Stimulated activated CD8-positive, alpha-beta memory T cell treated with anti-CD3 and anti-CD28 coated beads, Interleukin-7, amount 100 ng/mL, for 48 hours (primary cell): Measurements from ENCODE around the gene C14orf119.

Source experiments
- DNase-seq, 2 donors: peaks; one replicate each; pipeline ENCODE4 v3.0.0-alpha.2; 2020; ENCODE audit warnings: low read depth in 1 of 2; ENCODE audit errors: extremely low read depth in 1 of 2

The C14orf119 gene

DNA sequence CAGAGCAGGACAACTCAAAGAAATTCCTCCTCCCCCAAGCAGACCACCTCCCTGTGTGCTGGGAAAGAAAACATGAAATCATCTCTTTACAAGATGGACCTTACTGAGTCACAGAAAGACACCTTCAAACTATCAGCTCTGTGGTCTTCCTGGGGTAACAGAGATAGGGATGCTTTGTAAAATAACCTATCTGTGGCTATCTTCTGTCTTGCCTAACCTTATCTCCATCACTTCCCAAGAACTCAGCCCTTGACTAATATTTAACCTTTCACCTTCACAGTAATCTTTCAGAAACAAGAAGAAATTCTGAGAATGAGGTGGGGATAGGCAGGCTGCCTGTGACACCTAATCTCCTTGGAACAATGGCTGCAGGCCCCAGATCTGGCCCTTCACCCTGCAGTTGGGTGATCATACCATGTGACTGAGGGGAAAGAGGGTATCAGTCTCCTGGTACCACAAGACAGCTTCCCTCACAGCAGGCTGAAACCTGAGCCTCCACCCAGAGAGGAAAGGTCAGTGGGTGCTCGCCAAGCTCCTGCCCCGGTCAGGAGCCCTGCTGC is 51.1 kb downstream of the C14orf119 start:
- no peak for DNase-seq

GRCh38 chr14:23146980-23147379 is 51.7 kb downstream of the C14orf119 start:
- DNase-seq: no peak

DNA sequence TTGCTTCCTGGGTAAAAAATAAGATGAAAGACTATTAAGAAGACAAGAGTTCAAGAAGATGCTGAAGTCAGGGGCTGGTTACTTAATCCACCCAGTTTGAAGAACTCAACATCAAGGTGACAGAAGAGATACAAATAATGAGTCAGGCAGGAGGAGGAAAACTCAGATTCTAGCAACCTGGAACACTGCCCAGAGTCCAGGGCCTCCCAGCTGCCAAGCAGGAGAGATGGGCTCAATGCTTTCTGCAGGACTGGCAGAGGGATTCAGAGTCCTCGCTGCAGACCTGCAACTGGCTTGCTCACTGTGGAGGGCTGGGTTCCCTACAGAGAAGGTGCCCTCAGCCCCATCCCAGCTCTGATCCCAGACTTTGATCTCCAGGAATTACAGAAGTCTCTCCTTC is 52.4 kb downstream of the C14orf119 start:
- no peak for DNase-seq

DNA sequence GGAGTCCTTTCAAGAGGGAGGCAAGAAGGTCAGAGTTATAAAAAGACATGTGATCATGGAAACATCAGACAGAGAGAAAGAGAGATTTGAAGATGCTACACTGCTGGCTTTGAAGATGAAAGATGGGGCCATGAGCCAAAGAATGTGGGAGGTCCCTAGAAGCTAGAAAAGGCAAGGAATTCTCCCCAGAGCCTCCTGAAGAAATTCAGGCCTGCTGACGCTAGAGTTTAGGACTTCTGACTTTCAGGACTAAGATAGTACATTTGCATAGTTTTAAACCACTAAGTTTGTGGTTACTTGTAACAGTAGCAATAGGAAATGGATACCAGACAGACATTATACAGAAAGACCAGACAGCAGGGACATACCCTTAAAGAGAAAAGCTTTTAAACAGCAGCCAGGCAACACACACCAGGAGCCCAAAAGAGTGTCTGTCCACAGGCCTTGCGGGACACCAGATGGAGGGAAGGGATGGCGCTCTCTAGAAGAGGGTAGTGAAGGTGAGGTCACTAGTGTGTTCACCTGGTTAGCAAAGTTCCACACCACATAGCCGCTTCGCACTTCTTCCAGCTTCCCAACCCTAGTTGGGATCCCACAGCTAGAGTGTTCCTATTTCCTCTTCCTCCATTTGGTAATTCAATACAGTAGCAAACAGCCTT is 53.4 kb downstream of the C14orf119 start:
- DNase-seq: no peak

- no peak for DNase-seq
Measured at GRCh38 chr14:23149745-23150144, 54.4 kb downstream of the C14orf119 start.
